Measurements from ENCODE around the gene RAB11A. TPM values are rescaled to one million over a fixed set of nuclear protein-coding genes. Genes with fewer than 3 reads are reported as not detected.

Gene RAB11A
- total and polyA plus RNA-seq, 9 donors, result 47.0 to 249 (median 139) TPM

DNA sequence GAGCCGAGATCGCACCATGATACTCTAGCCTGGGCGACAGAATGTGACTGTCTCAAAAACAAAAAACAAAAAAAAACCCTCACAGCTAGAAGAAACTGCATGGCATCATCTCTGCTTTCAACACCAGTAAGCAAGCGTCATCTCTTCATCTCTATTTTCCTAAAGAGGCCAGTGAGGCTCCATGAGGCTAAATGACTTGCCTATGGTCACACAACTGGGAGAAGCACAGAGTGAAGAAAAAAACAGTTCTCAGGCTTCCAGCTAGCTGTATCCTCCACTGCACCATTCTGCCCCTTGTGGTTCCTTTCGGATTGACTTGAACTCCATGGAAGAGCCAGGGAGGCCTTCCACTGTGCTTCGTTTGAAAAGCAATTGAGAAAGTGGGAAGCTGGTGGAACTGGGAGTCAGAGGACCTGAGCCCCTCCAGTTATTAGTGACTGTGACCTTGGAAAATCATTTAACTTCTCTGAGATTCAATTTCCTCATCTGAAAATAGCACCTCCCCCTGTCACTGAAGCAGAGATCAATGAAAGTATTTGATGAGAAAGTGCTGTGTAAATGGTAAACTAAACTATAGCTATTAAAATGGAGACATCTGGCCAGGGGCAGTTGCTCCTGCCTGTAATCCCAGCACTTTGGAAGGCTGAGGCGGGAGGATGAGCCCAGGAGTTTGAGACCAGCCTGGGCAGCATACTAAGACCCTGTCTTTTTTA, 45.1 kb upstream of the RAB11A start:
- Histone ChIP-seq H3K36me3 (no peaks in the 10 kb centered on the region), H3K4me1 (ENCODE audit: insufficient read depth) (no peaks in the 10 kb centered on the region), H3K27me3 (no peaks in the 10 kb centered on the region), H3K27ac (no peak overlapping the region), H3K9me3 (no peaks in the 10 kb centered on the region), H3K4me3 (no peak overlapping the region)
- intact Hi-C loops (cut with DNase I), result no loop called here
- DNase-seq, result peak in 3 of 5 donors; percentile 32 to 70 (median 34)
- 64 to 66% (median 66%) methylated on average over 7 of the region's 7 CpGs for WGBS, 3 donors
- TF ChIP-seq, protein P1, sequence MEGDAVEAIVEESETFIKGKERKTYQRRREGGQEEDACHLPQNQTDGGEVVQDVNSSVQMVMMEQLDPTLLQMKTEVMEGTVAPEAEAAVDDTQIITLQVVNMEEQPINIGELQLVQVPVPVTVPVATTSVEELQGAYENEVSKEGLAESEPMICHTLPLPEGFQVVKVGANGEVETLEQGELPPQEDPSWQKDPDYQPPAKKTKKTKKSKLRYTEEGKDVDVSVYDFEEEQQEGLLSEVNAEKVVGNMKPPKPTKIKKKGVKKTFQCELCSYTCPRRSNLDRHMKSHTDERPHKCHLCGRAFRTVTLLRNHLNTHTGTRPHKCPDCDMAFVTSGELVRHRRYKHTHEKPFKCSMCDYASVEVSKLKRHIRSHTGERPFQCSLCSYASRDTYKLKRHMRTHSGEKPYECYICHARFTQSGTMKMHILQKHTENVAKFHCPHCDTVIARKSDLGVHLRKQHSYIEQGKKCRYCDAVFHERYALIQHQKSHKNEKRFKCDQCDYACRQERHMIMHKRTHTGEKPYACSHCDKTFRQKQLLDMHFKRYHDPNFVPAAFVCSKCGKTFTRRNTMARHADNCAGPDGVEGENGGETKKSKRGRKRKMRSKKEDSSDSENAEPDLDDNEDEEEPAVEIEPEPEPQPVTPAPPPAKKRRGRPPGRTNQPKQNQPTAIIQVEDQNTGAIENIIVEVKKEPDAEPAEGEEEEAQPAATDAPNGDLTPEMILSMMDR (IDR thresholded peaks at IDR 0.05), result peak; percentile 29 to 42 (median 30)
- TF ChIP-seq EP300 (IDR thresholded peaks at IDR 0.05) (no peak), POLR2A (IDR thresholded peaks at IDR 0.05) (no peak)

DNA sequence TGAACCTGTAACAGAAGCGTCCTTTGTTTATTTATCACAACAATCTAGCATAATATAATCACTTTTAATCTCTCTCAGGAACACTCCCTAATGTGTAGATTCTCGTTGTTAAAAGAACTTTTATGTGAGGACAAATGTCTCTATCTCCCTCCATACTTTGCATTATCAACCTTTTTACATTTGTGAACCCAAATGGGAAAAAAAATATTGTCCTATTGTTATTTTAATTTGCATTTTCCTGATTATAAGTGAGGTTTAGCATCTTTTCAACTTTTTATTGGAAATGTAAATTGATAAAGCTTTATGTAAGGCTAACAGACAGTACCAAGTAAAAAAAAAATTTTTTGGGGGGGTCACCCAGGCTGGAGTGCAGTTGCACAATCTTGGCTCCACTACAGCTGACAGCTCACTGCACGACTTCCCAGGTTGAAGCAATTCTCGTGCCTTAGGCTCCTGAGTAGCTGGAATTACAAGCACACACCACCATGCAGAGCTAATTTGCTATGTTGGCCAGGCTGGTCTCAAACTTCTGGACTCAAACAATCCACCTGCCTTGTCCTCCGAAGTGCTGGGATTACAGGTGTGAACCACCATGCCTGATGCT, 44.2 kb upstream of the RAB11A start:
- intact Hi-C loops (cut with DNase I), result no loop called here
- H3K4me3 ChIP-seq, result no peak overlapping the region
- no peaks in the 10 kb centered on the region for H3K9me3 ChIP-seq
- no peaks in the 10 kb centered on the region for H3K27me3 ChIP-seq
- peak in 3 of 5 donors; percentile 45 to 77 (median 53) for DNase-seq
- H3K27ac ChIP-seq, result no peak overlapping the region
- TF ChIP-seq, protein P1 (IDR thresholded peaks at IDR 0.05), result no peak
- no peak for TF ChIP-seq EP300 (IDR thresholded peaks at IDR 0.05)
- no peak for TF ChIP-seq POLR2A (IDR thresholded peaks at IDR 0.05)
- no peaks in the 10 kb centered on the region for H3K4me1 ChIP-seq (ENCODE audit: insufficient read depth)
- WGBS, 3 donors, result 67 to 75% (median 68%) methylated on average over 5 of the region's 5 CpGs
- H3K36me3 ChIP-seq, result no peaks in the 10 kb centered on the region

DNA sequence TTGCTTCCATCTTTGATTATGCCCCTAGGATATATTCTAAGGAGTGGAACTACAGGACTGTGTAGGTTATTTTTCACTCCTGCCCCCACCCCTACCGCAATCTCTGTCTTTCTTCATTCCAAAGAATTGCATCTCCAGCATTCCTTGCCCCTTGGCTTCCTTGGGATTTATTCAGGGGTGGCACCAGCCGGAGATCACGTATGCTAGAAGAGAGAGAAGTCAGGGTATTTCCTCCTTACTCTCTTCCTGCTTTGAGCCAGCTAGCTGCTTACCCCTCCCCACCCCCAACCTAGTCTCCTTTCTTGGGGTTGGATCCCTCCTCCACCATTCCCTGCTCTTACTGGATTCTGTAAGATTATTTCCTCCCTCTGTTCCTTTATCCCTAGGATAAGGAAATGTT, 42.2 kb upstream of the RAB11A start:
- Histone ChIP-seq H3K4me3 (no peak overlapping the region), H3K4me1 (ENCODE audit: insufficient read depth) (no peaks in the 10 kb centered on the region), H3K27me3 (no peaks in the 10 kb centered on the region), H3K36me3 (no peaks in the 10 kb centered on the region), H3K27ac (no peak overlapping the region), H3K9me3 (no peaks in the 10 kb centered on the region)
- 79 to 83% (median 81%) methylated on average over 3 of the region's 3 CpGs for WGBS, 3 donors
- DNase-seq, result no peak
- TF ChIP-seq EP300 (IDR thresholded peaks at IDR 0.05), result no peak
- TF ChIP-seq, protein P1 (IDR thresholded peaks at IDR 0.05), result no peak
- no peak for TF ChIP-seq POLR2A (IDR thresholded peaks at IDR 0.05)
- intact Hi-C loops (cut with DNase I), result no loop called here

DNA sequence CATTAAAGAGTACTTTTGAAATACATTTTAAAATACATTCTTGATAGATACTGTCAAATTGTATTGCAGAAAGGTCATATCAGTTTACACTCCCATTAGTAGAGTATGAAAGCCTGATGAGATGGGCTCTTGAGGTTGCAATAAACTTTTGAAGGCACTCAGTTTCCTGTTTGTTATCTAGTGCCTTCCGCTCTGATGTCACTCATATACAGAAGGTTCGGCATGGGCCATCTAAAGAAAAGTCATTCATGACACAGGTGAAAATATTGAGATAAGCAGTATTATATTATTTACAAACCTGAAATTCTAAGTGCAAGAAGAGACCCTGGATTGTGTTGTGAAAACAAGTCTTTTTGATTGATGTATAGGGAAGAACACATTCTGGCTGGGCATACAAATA, 40.7 kb upstream of the RAB11A start:
- DNase-seq, result no peak
- intact Hi-C loops (cut with DNase I), result no loop called here
- 94 to 100% (median 97%) methylated on average over 2 of the region's 2 CpGs for WGBS, 3 donors
- Histone ChIP-seq H3K4me1 (ENCODE audit: insufficient read depth) (peaks cover 2% of the 10 kb centered on the region), H3K27ac (no peak overlapping the region), H3K27me3 (no peaks in the 10 kb centered on the region), H3K9me3 (no peaks in the 10 kb centered on the region), H3K4me3 (no peak overlapping the region), H3K36me3 (no peaks in the 10 kb centered on the region)
- TF ChIP-seq EP300 (IDR thresholded peaks at IDR 0.05) (no peak), POLR2A (IDR thresholded peaks at IDR 0.05) (no peak)
- TF ChIP-seq, protein P1 (IDR thresholded peaks at IDR 0.05), result no peak
